PC-3 (cell line): ENCODE measurements around the gene MYO5B. TPM values are rescaled to one million over a fixed set of nuclear protein-coding genes. Genes with fewer than 3 reads are reported as not detected.

Experiments used
- ATAC-seq: fragments of 200-7000 bp; cut with Tn5 transposase; 2 replicates; pipeline ENCODE4 v1.9.1; 2020; ENCODE audit warnings: mild to moderate bottlenecking, moderate library complexity
- BruUV-seq: library from RNA; stranded (reverse); fragments of 400-500 nt; replicated peaks from 2 replicates; lab custom pipeline; 2021; lab: Mats Ljungman, UMichigan
- CTCF ChIA-PET: fragments of 300-600 bp; sonication (Branson Sonifier 250); formaldehyde crosslinking; loops from one replicate; lab custom pipeline; 2022; ENCODE audit warnings: antibody characterized with exemption; lab: Charles Lee
- POLR2A ChIA-PET: fragments of 300-600 bp; sonication (Branson Sonifier 250); formaldehyde crosslinking; loops from one replicate; lab custom pipeline; 2022; ENCODE audit warnings: antibody characterized with exemption; ENCODE audit not compliant: unreplicated experiment; lab: Charles Lee
- DNase-seq: peaks from one replicate; pipeline ENCODE4 v3.0.0-alpha.2; 2015
- H2AFZ ChIP-seq: fragments of 300-600 bp; sonication (generic); 2 replicates; pipeline ENCODE4 v1.6.0; 2016; ENCODE audit warnings: antibody characterized with exemption, low read length
- H3F3A ChIP-seq: fragments of 300-600 bp; sonication (generic); one replicate; pipeline ENCODE4 v1.6.0; 2017; ENCODE audit warnings: antibody characterized with exemption, low read length, control low read depth, mild to moderate bottlenecking; ENCODE audit not compliant: unreplicated experiment
- H3K27ac ChIP-seq: fragments of 300-600 bp; sonication (generic); 2 replicates; pipeline ENCODE4 v1.5.1; 2016; ENCODE audit warnings: mild to moderate bottlenecking, low read length
- H3K27me3 ChIP-seq: fragments of 300-600 bp; sonication (generic); 2 replicates; pipeline ENCODE4 v1.6.1; 2016; ENCODE audit warnings: low read length, mixed read lengths
- H3K36me3 ChIP-seq: fragments of 300-600 bp; sonication (generic); 2 replicates; pipeline ENCODE4 v1.6.1; 2016; ENCODE audit warnings: low read depth, mixed run types, low read length, mixed read lengths
- H3K4me1 ChIP-seq: fragments of 300-600 bp; sonication (generic); 2 replicates; pipeline ENCODE4 v1.5.1; 2016; ENCODE audit warnings: low read length; ENCODE audit not compliant: insufficient read depth
- H3K4me2 ChIP-seq: fragments of 300-600 bp; sonication (generic); 2 replicates; pipeline ENCODE4 v1.6.0; 2016; ENCODE audit warnings: low read length
- H3K4me3 ChIP-seq: fragments of 300-600 bp; sonication (generic); 2 replicates; pipeline ENCODE4 v1.5.1; 2016; ENCODE audit warnings: mild to moderate bottlenecking, low read length, mixed read lengths
- H3K79me2 ChIP-seq: fragments of 300-600 bp; sonication (generic); 2 replicates; pipeline ENCODE4 v1.6.1; 2017; ENCODE audit warnings: low read length, mixed read lengths
- H3K9ac ChIP-seq: fragments of 300-600 bp; sonication (generic); 2 replicates; pipeline ENCODE4 v1.6.0; 2016; ENCODE audit warnings: mild to moderate bottlenecking, low read length
- H3K9me2 ChIP-seq: fragments of 300-600 bp; sonication (generic); replicated peaks from 2 replicates; pipeline ENCODE4 v1.6.1; 2016; ENCODE audit warnings: mixed run types, low read length, mixed read lengths
- H3K9me3 ChIP-seq: fragments of 300-600 bp; sonication (generic); 2 replicates; pipeline ENCODE4 v1.6.1; 2016; ENCODE audit warnings: low read length, mixed read lengths
- H4K20me1 ChIP-seq: fragments of 300-600 bp; sonication (generic); 2 replicates; pipeline ENCODE4 v1.6.1; 2016; ENCODE audit warnings: low read length, mixed read lengths
- CTCF ChIP-seq: fragments of 300-600 bp; sonication (generic); conservative IDR thresholded peaks from 2 replicates; pipeline ENCODE4 v1.5.1; 2017; ENCODE audit warnings: antibody characterized with exemption, low read depth, mild to moderate bottlenecking, low read length
- EZH2 ChIP-seq: fragments of 300-600 bp; sonication (generic); IDR thresholded peaks from one replicate; pipeline ENCODE4 v1.6.1; 2017; ENCODE audit warnings: antibody characterized with exemption, mild to moderate bottlenecking, low read length; ENCODE audit not compliant: unreplicated experiment
- EZH2phosphoT487 ChIP-seq: fragments of 300-600 bp; sonication (generic); IDR thresholded peaks from 2 replicates; pipeline ENCODE4 v1.6.1; 2018; ENCODE audit warnings: mild to moderate bottlenecking, antibody characterized with exemption, low read length, borderline replicate concordance
- intact Hi-C: fragments of 100-400 bp; cut with micrococcal nuclease; formaldehyde crosslinking; loops from 2 replicates; pipeline ENCODE4 v1.9.0; 2023
- total RNA-seq: library from RNA; depleted of rRNA; stranded (reverse); fragments of >200 nt; gene quantifications from 2 replicates; pipeline ENCODE4 v1.2.3, GENCODE V29; 2014

MYO5B gene
- total RNA-seq, 1 experiment from 2014 or later = 10.7 TPM

DNA sequence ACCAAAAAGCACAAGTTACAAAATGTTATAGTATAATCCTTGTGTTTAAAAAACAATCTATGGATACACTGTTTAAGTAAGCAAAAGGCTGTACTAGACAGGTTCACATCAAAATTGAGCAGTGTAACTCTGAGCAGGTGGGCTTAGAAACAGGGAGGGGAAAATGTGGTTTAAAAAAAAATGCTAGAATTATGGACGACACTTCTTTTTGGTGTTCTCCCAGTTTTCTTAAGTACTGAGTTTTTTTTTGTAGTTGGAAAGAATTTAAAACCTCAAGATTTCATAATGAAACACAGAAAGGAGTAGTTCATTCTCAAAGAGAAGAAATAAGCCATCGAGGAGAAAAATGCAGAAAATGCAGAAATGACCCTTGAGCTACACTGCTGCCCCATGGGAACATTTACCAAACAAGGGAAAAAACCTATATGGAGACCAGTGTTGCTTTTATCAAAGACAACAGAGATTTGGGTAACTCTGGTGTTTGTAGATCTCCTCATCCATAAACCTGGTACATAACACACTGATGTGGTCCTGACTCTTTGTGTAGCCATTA, 100.7 kb downstream of the MYO5B start:
- Histone ChIP-seq H3K4me3 (no peak overlapping the region), H3F3A (no peaks in the 10 kb centered on the region), H3K27ac (no peak overlapping the region), H3K27me3 (no peaks in the 10 kb centered on the region), H3K4me1 (peaks cover 22% of the 10 kb centered on the region), H3K9me2 (no peaks in the 10 kb centered on the region), H3K79me2 (peaks cover 5% of the 10 kb centered on the region), H3K9ac (no peak overlapping the region), H3K36me3 (no peaks in the 10 kb centered on the region), H3K9me3 (no peaks in the 10 kb centered on the region), H2AFZ (no peak overlapping the region), H4K20me1 (no peaks in the 10 kb centered on the region), H3K4me2 (no peak overlapping the region)
- no peak for ATAC-seq
- no TSS peak for BruUV-seq
- POLR2A ChIA-PET = no interaction called here
- no peak for TF ChIP-seq EZH2
- TF ChIP-seq EZH2phosphoT487 = no peak
- CTCF ChIA-PET = no interaction called here
- intact Hi-C loops = no loop called here
- DNase-seq = no peak

- no peaks in the 10 kb centered on the region for H3K9me2 ChIP-seq
- no peaks in the 10 kb centered on the region for H3K27me3 ChIP-seq
- H3K79me2 ChIP-seq = no peaks in the 10 kb centered on the region
- TF ChIP-seq EZH2phosphoT487 (no peak), CTCF (no peak)
- no peak overlapping the region for H3K9ac ChIP-seq
- POLR2A ChIA-PET = no interaction called here
- H2AFZ ChIP-seq = no peak overlapping the region
- H3K9me3 ChIP-seq = no peaks in the 10 kb centered on the region
- intact Hi-C loops = no loop called here
- H3F3A ChIP-seq = no peaks in the 10 kb centered on the region
- ATAC-seq (no peak), DNase-seq (no peak)
- H3K4me2 ChIP-seq = no peak overlapping the region
- H3K27ac ChIP-seq = no peak overlapping the region
- no peak overlapping the region for H3K4me3 ChIP-seq
- H3K36me3 ChIP-seq = no peaks in the 10 kb centered on the region
- BruUV-seq = no TSS peak
- H4K20me1 ChIP-seq = no peaks in the 10 kb centered on the region
- CTCF ChIA-PET = no interaction called here
- H3K4me1 ChIP-seq = peaks cover 14% of the 10 kb centered on the region
Observed at GRCh38 chr18:50093366-50094064, 101.4 kb downstream of the MYO5B start.

- Histone ChIP-seq H3K9me2 (no peaks in the 10 kb centered on the region), H3K9ac (no peak overlapping the region), H3K4me2 (no peak overlapping the region), H3K4me1 (peaks cover 7% of the 10 kb centered on the region; the same call in 1 of the 2 replicates), H2AFZ (no peak overlapping the region), H4K20me1 (no peaks in the 10 kb centered on the region), H3K36me3 (no peaks in the 10 kb centered on the region), H3K27me3 (no peaks in the 10 kb centered on the region), H3K4me3 (no peak overlapping the region), H3K9me3 (no peaks in the 10 kb centered on the region), H3F3A (no peaks in the 10 kb centered on the region), H3K27ac (no peak overlapping the region), H3K79me2 (no peaks in the 10 kb centered on the region)
- intact Hi-C loops = no loop called here
- ATAC-seq (no peak), DNase-seq (no peak)
- ChIA-PET POLR2A (no interaction called here), CTCF (no interaction called here)
- no TSS peak for BruUV-seq
- TF ChIP-seq EZH2phosphoT487 (no peak), CTCF (no peak), EZH2 (no peak)
Observed at GRCh38 chr18:50092245-50092805, 102.6 kb downstream of the MYO5B start.
